Duodenal mucosa (tissue), 2 donors: Measurements from ENCODE around the gene MCTP1.

Experiments
- H3K27ac ChIP-seq: one replicate; pipeline ENCODE4 v1.7.0; 2013; ENCODE audit warnings: low read depth, low read length
- H3K27me3 ChIP-seq, 2 donors: one replicate each; pipeline ENCODE4 v1.7.0; 2013; ENCODE audit warnings: low read length in 2 of 2, control low read depth in 1 of 2; ENCODE audit not compliant: insufficient read depth in 2 of 2, control insufficient read depth in 1 of 2
- H3K36me3 ChIP-seq, 2 donors: one replicate each; pipeline ENCODE4 v1.7.0; 2013; ENCODE audit warnings: low read length in 2 of 2, control low read depth in 1 of 2; ENCODE audit not compliant: insufficient read depth in 2 of 2, control insufficient read depth in 1 of 2
- H3K4me1 ChIP-seq, 2 donors: one replicate each; pipeline ENCODE4 v1.7.0; 2013; ENCODE audit warnings: low read length in 2 of 2, control low read depth in 1 of 2; ENCODE audit not compliant: insufficient read depth in 2 of 2, control insufficient read depth in 1 of 2
- H3K4me3 ChIP-seq, 2 donors: one replicate each; pipeline ENCODE4 v1.7.0; 2013; ENCODE audit warnings: low read length in 2 of 2, low read depth in 1 of 2
- H3K9ac ChIP-seq, 2 donors: one replicate each; pipeline ENCODE4 v1.7.0; 2013; ENCODE audit warnings: low read length in 2 of 2, low read depth in 1 of 2
- H3K9me3 ChIP-seq, 2 donors: one replicate each; pipeline ENCODE4 v1.7.0; 2013; ENCODE audit warnings: low read length in 2 of 2, control low read depth in 1 of 2; ENCODE audit not compliant: control insufficient read depth in 1 of 2

MCTP1 gene

GRCh38 chr5:95086927-95087815 is 197.7 kb downstream of the MCTP1 start:
- Histone ChIP-seq H3K9ac (no peak overlapping the region), H3K4me1 (peaks cover 0 to 3% of the 10 kb centered on the region in 2 donors), H3K27me3 (no peaks in the 10 kb centered on the region), H3K9me3 (no peaks in the 10 kb centered on the region), H3K27ac (no peak overlapping the region), H3K4me3 (no peak overlapping the region), H3K36me3 (no peaks in the 10 kb centered on the region)

GRCh38 chr5:95084757-95085156 is 200.1 kb downstream of the MCTP1 start:
- no peak overlapping the region for H3K9ac ChIP-seq
- no peaks in the 10 kb centered on the region for H3K36me3 ChIP-seq
- no peak overlapping the region for H3K4me3 ChIP-seq
- no peaks in the 10 kb centered on the region for H3K27me3 ChIP-seq
- H3K27ac ChIP-seq = no peak overlapping the region
- H3K4me1 ChIP-seq = peaks cover 0 to 3% of the 10 kb centered on the region in 2 donors
- no peaks in the 10 kb centered on the region for H3K9me3 ChIP-seq

GRCh38 chr5:95083606-95084005 is 201.3 kb downstream of the MCTP1 start:
- no peak overlapping the region for H3K27ac ChIP-seq
- no peaks in the 10 kb centered on the region for H3K9me3 ChIP-seq
- H3K4me3 ChIP-seq = no peak overlapping the region
- no peak overlapping the region for H3K9ac ChIP-seq
- H3K36me3 ChIP-seq = no peaks in the 10 kb centered on the region
- peaks cover 0 to 3% of the 10 kb centered on the region in 2 donors for H3K4me1 ChIP-seq
- H3K27me3 ChIP-seq = no peaks in the 10 kb centered on the region

- Histone ChIP-seq H3K9me3 (no peaks in the 10 kb centered on the region), H3K36me3 (no peaks in the 10 kb centered on the region), H3K9ac (no peak overlapping the region), H3K27me3 (no peaks in the 10 kb centered on the region), H3K4me3 (peak overlapping the region in 1 of 2 donors; percentile 55), H3K4me1 (no peaks in the 10 kb centered on the region), H3K27ac (no peak overlapping the region)
Observed at GRCh38 chr5:95081982-95082381, 202.9 kb downstream of the MCTP1 start.

GRCh38 chr5:95081500-95081960 is 203.4 kb downstream of the MCTP1 start:
- Histone ChIP-seq H3K27me3 (no peaks in the 10 kb centered on the region), H3K9ac (no peak overlapping the region), H3K9me3 (no peaks in the 10 kb centered on the region), H3K36me3 (no peaks in the 10 kb centered on the region), H3K4me3 (peak overlapping the region; percentile 16 to 55), H3K27ac (no peak overlapping the region), H3K4me1 (no peaks in the 10 kb centered on the region)

- H3K4me1 ChIP-seq = no peaks in the 10 kb centered on the region
- no peaks in the 10 kb centered on the region for H3K36me3 ChIP-seq
- H3K27ac ChIP-seq = no peak overlapping the region
- H3K9ac ChIP-seq = peak overlapping the region in 1 of 2 donors; percentile 3
- H3K27me3 ChIP-seq = no peaks in the 10 kb centered on the region
- no peaks in the 10 kb centered on the region for H3K9me3 ChIP-seq
- peak overlapping the region; percentile 22 to 44 for H3K4me3 ChIP-seq
Observed at GRCh38 chr5:95080441-95080840, 204.5 kb downstream of the MCTP1 start.

- Histone ChIP-seq H3K27ac (no peak overlapping the region), H3K9ac (peak overlapping the region in 1 of 2 donors; percentile 3), H3K4me3 (peak overlapping the region; percentile 22 to 44), H3K27me3 (no peaks in the 10 kb centered on the region), H3K36me3 (no peaks in the 10 kb centered on the region), H3K9me3 (no peaks in the 10 kb centered on the region), H3K4me1 (no peaks in the 10 kb centered on the region)
Observed at GRCh38 chr5:95080030-95080429, 204.9 kb downstream of the MCTP1 start.

GRCh38 chr5:95078868-95079267 is 206.0 kb downstream of the MCTP1 start:
- Histone ChIP-seq H3K9me3 (no peaks in the 10 kb centered on the region), H3K4me3 (peak overlapping the region in 1 of 2 donors; percentile 7), H3K4me1 (no peaks in the 10 kb centered on the region), H3K36me3 (no peaks in the 10 kb centered on the region), H3K9ac (no peak overlapping the region), H3K27me3 (no peaks in the 10 kb centered on the region), H3K27ac (no peak overlapping the region)

- H3K36me3 ChIP-seq = no peaks in the 10 kb centered on the region
- H3K4me3 ChIP-seq = no peak overlapping the region
- no peak overlapping the region for H3K27ac ChIP-seq
- no peaks in the 10 kb centered on the region for H3K4me1 ChIP-seq
- H3K9me3 ChIP-seq = no peaks in the 10 kb centered on the region
- H3K27me3 ChIP-seq = no peaks in the 10 kb centered on the region
- H3K9ac ChIP-seq = no peak overlapping the region
Observed at GRCh38 chr5:95076395-95077185, 208.3 kb downstream of the MCTP1 start.

GRCh38 chr5:95075111-95075510 is 209.8 kb downstream of the MCTP1 start:
- Histone ChIP-seq H3K4me1 (peaks cover 0 to 3% of the 10 kb centered on the region in 2 donors), H3K36me3 (no peaks in the 10 kb centered on the region), H3K4me3 (no peak overlapping the region), H3K9me3 (no peaks in the 10 kb centered on the region), H3K27me3 (no peaks in the 10 kb centered on the region), H3K27ac (no peak overlapping the region), H3K9ac (no peak overlapping the region)
